HG03460 (cell line): ENCODE measurements around the gene SLC25A3.
A peak's percentile ranks its signal among the peaks of the same experiment; 100 is the strongest.
"Not testable (repeated sequence)": the region's sequence is repeated elsewhere in the genome, so short reads cannot be mapped to it uniquely, and the experiment has no call there.

ENCODE experiments used
- ATAC-seq: cut with Tn5 transposase; IDR thresholded peaks from one replicate; pipeline ENCODE4 v1.9.1; 2021; ENCODE audit not compliant: unreplicated experiment

SLC25A3 gene

GRCh38 chr12:98594050-98594835 lies 757 bp downstream of the SLC25A3 start:
- ATAC-seq = peak; percentile 13

- no peak for ATAC-seq
Observed at GRCh38 chr12:98595243-98595988, 1.9 kb downstream of the SLC25A3 start.

- not testable (repeated sequence) for ATAC-seq
Observed at GRCh38 chr12:98597313-98597712, 3.8 kb downstream of the SLC25A3 start.

GRCh38 chr12:98601924-98602323 lies 8.4 kb downstream of the SLC25A3 start:
- no peak for ATAC-seq

- no peak for ATAC-seq
Observed at GRCh38 chr12:98606359-98606988, 13.0 kb downstream of the SLC25A3 start.

- no peak for ATAC-seq
Observed at GRCh38 chr12:98610596-98610995, 17.1 kb downstream of the SLC25A3 start.

GRCh38 chr12:98612696-98613334 lies 19.3 kb downstream of the SLC25A3 start:
- ATAC-seq = peak; percentile 92

GRCh38 chr12:98618952-98619351 lies 25.5 kb downstream of the SLC25A3 start:
- ATAC-seq = no peak

- peak; percentile 86 for ATAC-seq
Observed at GRCh38 chr12:98635657-98636323, 42.3 kb downstream of the SLC25A3 start.

GRCh38 chr12:98637068-98637467 lies 43.6 kb downstream of the SLC25A3 start:
- ATAC-seq = no peak

- no peak for ATAC-seq
Observed at GRCh38 chr12:98638009-98638408, 44.5 kb downstream of the SLC25A3 start.

- ATAC-seq = no peak
Observed at GRCh38 chr12:98639491-98639890, 46.0 kb downstream of the SLC25A3 start.

- ATAC-seq = not testable (repeated sequence)
Observed at GRCh38 chr12:98642801-98643200, 49.3 kb downstream of the SLC25A3 start.

- peak; percentile 15 for ATAC-seq
Observed at GRCh38 chr12:98644433-98644711, 50.9 kb downstream of the SLC25A3 start.

GRCh38 chr12:98644712-98645571 lies 51.5 kb downstream of the SLC25A3 start, which contains the start of the genes APAF1 and IKBIP:
Gene APAF1 (plus strand): TSS chr12:98645290. CDS start chr12:98648360, 3,070 bp downstream.
Gene IKBIP (minus strand): TSS chr12:98644788. CDS start chr12:98644701, 87 bp downstream.
- peak; percentile 80 for ATAC-seq

GRCh38 chr12:98645572-98646067 lies 52.1 kb downstream of the SLC25A3 start:
- ATAC-seq = peak; percentile 5

GRCh38 chr12:98646294-98647090 lies 53.0 kb downstream of the SLC25A3 start:
- ATAC-seq = no peak

GRCh38 chr12:98651328-98651727 lies 57.8 kb downstream of the SLC25A3 start:
- no peak for ATAC-seq
